OCI-LY1 (cell line): ENCODE results near the gene CSGALNACT2.

Source experiments
- H2AFZ ChIP-seq: fragments of 200-600 bp; sonication (generic), shearing (Covaris generic); 2 replicates; pipeline ENCODE4 v1.6.0; 2014; ENCODE audit warnings: antibody characterized with exemption, mild to moderate bottlenecking, low read length
- H3F3A ChIP-seq: fragments of 200-600 bp; sonication (generic), shearing (Covaris generic); 2 replicates; pipeline ENCODE4 v1.6.0; 2014; ENCODE audit warnings: mild to moderate bottlenecking, antibody characterized with exemption, low read length, moderate library complexity; ENCODE audit not compliant: insufficient read depth
- H3K27ac ChIP-seq: fragments of 200-600 bp; sonication (generic); 2 replicates; pipeline ENCODE4 v1.5.1; 2014; ENCODE audit warnings: low read length, mixed run types, mild to moderate bottlenecking, low read depth; ENCODE audit not compliant: poor library complexity, severe bottlenecking
- H3K27me3 ChIP-seq: fragments of 200-600 bp; sonication (generic); 2 replicates; pipeline ENCODE4 v1.6.0; 2014; ENCODE audit warnings: antibody characterized with exemption, mild to moderate bottlenecking, low read length, moderate library complexity; ENCODE audit not compliant: insufficient read depth
- H3K36me3 ChIP-seq: fragments of 200-600 bp; sonication (generic); 2 replicates; pipeline ENCODE4 v1.6.1; 2014; ENCODE audit warnings: mild to moderate bottlenecking, antibody characterized with exemption, low read length, moderate library complexity, mixed read lengths; ENCODE audit not compliant: insufficient read depth
- H3K4me1 ChIP-seq: fragments of 200-600 bp; sonication (generic); 2 replicates; pipeline ENCODE4 v1.5.1; 2014; ENCODE audit warnings: mild to moderate bottlenecking, low read length, moderate library complexity; ENCODE audit not compliant: insufficient read depth, severe bottlenecking
- H3K4me2 ChIP-seq: fragments of 200-600 bp; sonication (generic), shearing (Covaris generic); 2 replicates; pipeline ENCODE4 v1.6.1; 2014; ENCODE audit warnings: low read length
- H3K4me3 ChIP-seq: fragments of 200-600 bp; sonication (generic); 2 replicates; pipeline ENCODE4 v1.5.1; 2014; ENCODE audit warnings: low read length, low read depth, mild to moderate bottlenecking, mixed read lengths; ENCODE audit not compliant: poor library complexity, severe bottlenecking
- H3K79me2 ChIP-seq: fragments of 200-600 bp; shearing (Covaris generic); 2 replicates; pipeline ENCODE4 v1.6.1; 2016; ENCODE audit warnings: mixed run types, low read length, mixed read lengths; ENCODE audit not compliant: insufficient read depth
- H3K9ac ChIP-seq: fragments of 200-600 bp; sonication (generic), shearing (Covaris generic); 2 replicates; pipeline ENCODE4 v1.6.1; 2014; ENCODE audit warnings: mild to moderate bottlenecking, low read length, mixed read lengths
- H3K9me2 ChIP-seq: fragments of 200-600 bp; sonication (generic), shearing (Covaris generic); 2 replicates; pipeline ENCODE4 v1.6.1; 2014; ENCODE audit warnings: low read depth, mild to moderate bottlenecking, low read length, mixed read lengths
- H3K9me3 ChIP-seq: fragments of 200-600 bp; shearing (Covaris generic); 2 replicates; pipeline ENCODE4 v1.6.1; 2014; ENCODE audit warnings: low read length, mixed read lengths
- H4K20me1 ChIP-seq: fragments of 200-600 bp; sonication (generic), shearing (Covaris generic); 2 replicates; pipeline ENCODE4 v1.6.0; 2016; ENCODE audit warnings: mild to moderate bottlenecking, low read length; ENCODE audit not compliant: insufficient read depth
- CTCF ChIP-seq: fragments of 200-600 bp; sonication (generic), shearing (Covaris generic); IDR thresholded peaks from 2 replicates; pipeline ENCODE4 v1.5.1; 2017; ENCODE audit warnings: mild to moderate bottlenecking, antibody characterized with exemption, low read length, moderate library complexity, mixed read lengths
- EZH2 ChIP-seq: fragments of 200-600 bp; sonication (generic), shearing (Covaris generic); IDR thresholded peaks from 2 replicates; pipeline ENCODE4 v1.8.0; 2017; ENCODE audit warnings: borderline replicate concordance, mixed run types, mild to moderate bottlenecking, antibody characterized with exemption, low read length, moderate library complexity, mixed read lengths

The CSGALNACT2 gene

GRCh38 chr10:43135064-43135463 is 3.2 kb upstream of the CSGALNACT2 start:
- Histone ChIP-seq H3K27me3 (peaks cover 5% of the 10 kb centered on the region), H3K9me2 (no peaks in the 10 kb centered on the region), H3K4me2 (no peak overlapping the region), H4K20me1 (no peaks in the 10 kb centered on the region), H3K27ac (no peak overlapping the region), H2AFZ (no peak overlapping the region), H3K9ac (no peak overlapping the region), H3K79me2 (no peaks in the 10 kb centered on the region), H3F3A (no peaks in the 10 kb centered on the region), H3K4me1 (peaks cover 24% of the 10 kb centered on the region), H3K9me3 (no peaks in the 10 kb centered on the region), H3K36me3 (no peaks in the 10 kb centered on the region; the same call in 1 of the 2 replicates), H3K4me3 (no peak overlapping the region)
- TF ChIP-seq EZH2 (no peak), CTCF (no peak)

- Histone ChIP-seq H2AFZ (no peak overlapping the region), H3K9ac (no peak overlapping the region), H3K4me2 (no peak overlapping the region), H3K9me3 (no peaks in the 10 kb centered on the region), H3K4me3 (no peak overlapping the region), H3K27ac (no peak overlapping the region), H3K4me1 (peaks cover 29% of the 10 kb centered on the region), H3K27me3 (peaks cover 5% of the 10 kb centered on the region), H3F3A (no peaks in the 10 kb centered on the region), H3K9me2 (no peaks in the 10 kb centered on the region), H3K36me3 (no peaks in the 10 kb centered on the region; the same call in 1 of the 2 replicates), H4K20me1 (no peaks in the 10 kb centered on the region), H3K79me2 (no peaks in the 10 kb centered on the region)
- TF ChIP-seq EZH2: no peak
- no peak for TF ChIP-seq CTCF
Observed at GRCh38 chr10:43135656-43136055, 2.6 kb upstream of the CSGALNACT2 start.

GRCh38 chr10:43136432-43136831 is 1.8 kb upstream of the CSGALNACT2 start:
- H3K4me2 ChIP-seq: no peak overlapping the region
- no peaks in the 10 kb centered on the region; the same call in 1 of the 2 replicates for H3K36me3 ChIP-seq
- H3K27me3 ChIP-seq: peaks cover 5% of the 10 kb centered on the region; the same call in 1 of the 2 replicates
- TF ChIP-seq EZH2 (no peak), CTCF (no peak)
- H3K9me3 ChIP-seq: no peaks in the 10 kb centered on the region
- H4K20me1 ChIP-seq: no peaks in the 10 kb centered on the region
- peaks cover 30% of the 10 kb centered on the region for H3K4me1 ChIP-seq
- H3K9ac ChIP-seq: no peak overlapping the region
- no peaks in the 10 kb centered on the region for H3K9me2 ChIP-seq
- no peak overlapping the region for H2AFZ ChIP-seq
- no peaks in the 10 kb centered on the region for H3F3A ChIP-seq
- no peak overlapping the region for H3K27ac ChIP-seq
- H3K79me2 ChIP-seq: no peaks in the 10 kb centered on the region
- no peak overlapping the region for H3K4me3 ChIP-seq
